Progenitor cell of endocrine pancreas (in vitro differentiated cells): Measurements from ENCODE around the gene LGALS3BP. TPM values are rescaled to one million over a fixed set of nuclear protein-coding genes. Genes with fewer than 3 reads are reported as not detected.

Experiments
- DNase-seq: peaks from one replicate; pipeline ENCODE4 v3.0.0; 2021; ENCODE audit warnings: low spot score; ENCODE audit not compliant: unreplicated experiment
- H3K27ac Mint-ChIP-seq: 2 replicates; pipeline ENCODE4 v1.8.0; 2021; ENCODE audit warnings: mild to moderate bottlenecking, moderate library complexity, mixed read lengths
- H3K27me3 Mint-ChIP-seq: 2 replicates; pipeline ENCODE4 v1.8.0; 2021; ENCODE audit warnings: mixed read lengths
- H3K36me3 Mint-ChIP-seq: 2 replicates; pipeline ENCODE4 v1.8.0; 2022; ENCODE audit warnings: mixed read lengths; ENCODE audit not compliant: insufficient read depth
- H3K4me1 Mint-ChIP-seq: 2 replicates; pipeline ENCODE4 v1.8.0; 2021; ENCODE audit warnings: low read depth, mixed read lengths
- H3K4me3 Mint-ChIP-seq: 2 replicates; pipeline ENCODE4 v1.8.0; 2021; ENCODE audit warnings: low read depth, mild to moderate bottlenecking, moderate library complexity, mixed read lengths
- H3K9me3 Mint-ChIP-seq: 2 replicates; pipeline ENCODE4 v1.8.0; 2021; ENCODE audit warnings: low read depth, mixed read lengths
- total RNA-seq: library from RNA; stranded (reverse); gene quantifications from 2 replicates; pipeline ENCODE4 v1.2.1, GENCODE V29; 2021
- TF ChIP-seq, protein P1 (sequence below): fragments of 200-600 bp; sonication (generic); IDR thresholded peaks from one replicate; pipeline ENCODE4 v1.5.0; 2021; ENCODE audit warnings: antibody characterized with exemption, mild to moderate bottlenecking; ENCODE audit not compliant: unreplicated experiment

The LGALS3BP gene
- total RNA-seq, 1 donor from 2014 or later: 72.5 TPM

GRCh38 chr17:78986649-78987328 lies 7.1 kb upstream of the LGALS3BP start:
- DNase-seq: no peak
- H3K27me3 Mint-ChIP-seq: no peaks in the 10 kb centered on the region
- no peaks in the 10 kb centered on the region for H3K9me3 Mint-ChIP-seq
- H3K36me3 Mint-ChIP-seq: peaks cover 13% of the 10 kb centered on the region
- TF ChIP-seq, protein P1, sequence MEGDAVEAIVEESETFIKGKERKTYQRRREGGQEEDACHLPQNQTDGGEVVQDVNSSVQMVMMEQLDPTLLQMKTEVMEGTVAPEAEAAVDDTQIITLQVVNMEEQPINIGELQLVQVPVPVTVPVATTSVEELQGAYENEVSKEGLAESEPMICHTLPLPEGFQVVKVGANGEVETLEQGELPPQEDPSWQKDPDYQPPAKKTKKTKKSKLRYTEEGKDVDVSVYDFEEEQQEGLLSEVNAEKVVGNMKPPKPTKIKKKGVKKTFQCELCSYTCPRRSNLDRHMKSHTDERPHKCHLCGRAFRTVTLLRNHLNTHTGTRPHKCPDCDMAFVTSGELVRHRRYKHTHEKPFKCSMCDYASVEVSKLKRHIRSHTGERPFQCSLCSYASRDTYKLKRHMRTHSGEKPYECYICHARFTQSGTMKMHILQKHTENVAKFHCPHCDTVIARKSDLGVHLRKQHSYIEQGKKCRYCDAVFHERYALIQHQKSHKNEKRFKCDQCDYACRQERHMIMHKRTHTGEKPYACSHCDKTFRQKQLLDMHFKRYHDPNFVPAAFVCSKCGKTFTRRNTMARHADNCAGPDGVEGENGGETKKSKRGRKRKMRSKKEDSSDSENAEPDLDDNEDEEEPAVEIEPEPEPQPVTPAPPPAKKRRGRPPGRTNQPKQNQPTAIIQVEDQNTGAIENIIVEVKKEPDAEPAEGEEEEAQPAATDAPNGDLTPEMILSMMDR: no peak
- peak overlapping the region; percentile 20 for H3K4me3 Mint-ChIP-seq
- H3K4me1 Mint-ChIP-seq: peaks cover 9% of the 10 kb centered on the region
- peak overlapping the region; percentile 90 for H3K27ac Mint-ChIP-seq

DNA sequence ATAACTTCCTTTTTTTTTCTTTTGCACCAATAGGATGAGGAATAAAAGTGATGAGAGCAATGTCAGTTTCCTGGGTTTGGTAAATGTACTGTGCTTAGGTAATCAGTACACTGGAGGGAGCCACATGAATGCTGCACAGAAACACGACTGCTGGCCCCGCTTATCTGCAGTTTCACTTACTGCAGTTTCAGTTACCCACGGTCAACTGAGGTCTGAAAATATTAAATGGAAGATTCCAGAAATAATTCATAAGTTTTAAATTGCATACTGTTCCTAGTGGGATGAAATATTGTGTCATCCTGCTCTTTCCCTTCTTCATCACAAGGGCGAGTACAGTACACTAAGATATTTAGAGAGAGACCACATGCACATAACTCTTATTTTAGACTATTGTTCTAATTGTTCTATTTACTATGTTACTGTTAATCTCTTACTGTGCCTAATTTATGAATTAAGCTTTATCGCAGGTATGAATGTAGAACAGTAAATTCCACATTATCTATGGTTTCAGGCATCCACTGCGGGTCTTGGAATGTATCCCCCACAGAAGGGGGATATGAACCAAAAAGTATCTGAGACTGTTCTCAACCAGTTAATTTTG lies 6.4 kb upstream of the LGALS3BP start:
- H3K4me1 Mint-ChIP-seq: peaks cover 9% of the 10 kb centered on the region
- H3K9me3 Mint-ChIP-seq: no peaks in the 10 kb centered on the region
- peaks cover 9% of the 10 kb centered on the region for H3K36me3 Mint-ChIP-seq
- TF ChIP-seq, protein P1: peak; percentile 14
- no peaks in the 10 kb centered on the region for H3K27me3 Mint-ChIP-seq
- no peak for DNase-seq
- peak overlapping the region; percentile 20 for H3K4me3 Mint-ChIP-seq
- H3K27ac Mint-ChIP-seq: peak overlapping the region; percentile 90

- peaks cover 6% of the 10 kb centered on the region for H3K36me3 Mint-ChIP-seq
- no peak for DNase-seq
- H3K27me3 Mint-ChIP-seq: no peaks in the 10 kb centered on the region
- no peak overlapping the region for H3K4me3 Mint-ChIP-seq
- TF ChIP-seq, protein P1: no peak
- H3K4me1 Mint-ChIP-seq: peaks cover 9% of the 10 kb centered on the region
- H3K27ac Mint-ChIP-seq: no peak overlapping the region
- no peaks in the 10 kb centered on the region for H3K9me3 Mint-ChIP-seq
Measured at GRCh38 chr17:78985395-78985794, 5.7 kb upstream of the LGALS3BP start.

- TF ChIP-seq, protein P1: no peak
- Mint-ChIP-seq H3K27ac (peak overlapping the region; percentile 64), H3K36me3 (no peaks in the 10 kb centered on the region), H3K4me1 (peaks cover 3% of the 10 kb centered on the region), H3K4me3 (no peak overlapping the region), H3K9me3 (no peaks in the 10 kb centered on the region), H3K27me3 (no peaks in the 10 kb centered on the region)
- no peak for DNase-seq
Measured at GRCh38 chr17:78981010-78981888, 1.5 kb upstream of the LGALS3BP start.

DNA sequence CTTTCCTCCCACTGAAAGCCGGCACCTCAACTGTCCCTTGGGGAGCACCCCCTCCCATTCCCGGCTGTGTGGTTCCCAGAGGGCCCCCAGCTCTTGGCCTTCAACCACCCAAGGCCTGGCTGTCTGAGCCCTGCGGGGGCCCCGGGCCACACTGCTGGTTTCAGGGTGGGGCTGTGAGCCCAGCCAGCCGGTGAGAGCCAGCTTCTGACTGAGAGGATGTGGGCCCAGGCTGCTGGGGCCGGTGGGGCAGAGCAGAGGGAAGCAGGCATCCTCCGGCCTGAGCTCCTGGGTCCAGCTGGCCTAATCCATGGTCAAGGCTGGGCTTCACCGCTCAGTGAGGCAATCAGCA lies 875 bp upstream of the LGALS3BP start:
- Mint-ChIP-seq H3K9me3 (no peaks in the 10 kb centered on the region), H3K36me3 (no peaks in the 10 kb centered on the region), H3K4me1 (peaks cover 3% of the 10 kb centered on the region), H3K27me3 (no peaks in the 10 kb centered on the region), H3K4me3 (no peak overlapping the region), H3K27ac (no peak overlapping the region)
- no peak for DNase-seq
- TF ChIP-seq, protein P1: no peak
